Bronchial epithelial cell (primary cell): Measurements from ENCODE around the gene KHDRBS2. TPM values are rescaled to one million over a fixed set of nuclear protein-coding genes. Genes with fewer than 3 reads are reported as not detected.

ENCODE experiments used
- DNase-seq: peaks from one replicate; pipeline ENCODE4 v3.0.0-alpha.2; 2010; ENCODE audit warnings: low read depth
- FAIRE-seq: peaks from 2 replicates; lab custom pipeline; 2011; peaks lifted over from hg19 to GRCh38; lab: Jason Lieb, UNC
- H3K27me3 ChIP-seq: 2 replicates; pipeline ENCODE4 v1.5.1; 2011; ENCODE audit warnings: low read length; ENCODE audit not compliant: control insufficient read depth, insufficient read depth
- H3K36me3 ChIP-seq: 2 replicates; pipeline ENCODE4 v1.5.1; 2011; ENCODE audit warnings: low read length; ENCODE audit not compliant: control insufficient read depth, insufficient read depth
- H3K4me3 ChIP-seq: 2 replicates; pipeline ENCODE4 v1.5.1; 2011; ENCODE audit warnings: mild to moderate bottlenecking, low read depth, low read length, control low read depth
- CTCF ChIP-seq: IDR thresholded peaks from 2 replicates; pipeline ENCODE4 v1.5.1; 2011; ENCODE audit warnings: mild to moderate bottlenecking, moderate library complexity, low read length, control low read depth, inconsistent platforms; ENCODE audit not compliant: insufficient read depth, severe bottlenecking
- total RNA-seq: library from RNA; depleted of rRNA; stranded (reverse); fragments of >200 nt; gene quantifications from 2 replicates; pipeline ENCODE4 v1.2.1, GENCODE V29; 2014

Gene KHDRBS2
- total RNA-seq, 1 donor from 2014 or later: not detected

- DNase-seq: no peak
- no peak for FAIRE-seq
- Histone ChIP-seq H3K27me3 (no peaks in the 10 kb centered on the region), H3K36me3 (no peaks in the 10 kb centered on the region), H3K4me3 (no peak overlapping the region)
- no peak for TF ChIP-seq CTCF
Observed at GRCh38 chr6:62146954-62147853, 138.8 kb downstream of the KHDRBS2 start.

- H3K27me3 ChIP-seq: no peaks in the 10 kb centered on the region
- FAIRE-seq (no peak), DNase-seq (no peak)
- no peak for TF ChIP-seq CTCF
- no peaks in the 10 kb centered on the region for H3K36me3 ChIP-seq
- no peak overlapping the region for H3K4me3 ChIP-seq
Observed at GRCh38 chr6:62129127-62129526, 156.9 kb downstream of the KHDRBS2 start.

GRCh38 chr6:62119401-62119800, 166.6 kb downstream of the KHDRBS2 start:
- Histone ChIP-seq H3K36me3 (no peaks in the 10 kb centered on the region), H3K27me3 (no peaks in the 10 kb centered on the region), H3K4me3 (no peak overlapping the region)
- TF ChIP-seq CTCF: no peak
- DNase-seq: no peak
- FAIRE-seq: no peak

DNA sequence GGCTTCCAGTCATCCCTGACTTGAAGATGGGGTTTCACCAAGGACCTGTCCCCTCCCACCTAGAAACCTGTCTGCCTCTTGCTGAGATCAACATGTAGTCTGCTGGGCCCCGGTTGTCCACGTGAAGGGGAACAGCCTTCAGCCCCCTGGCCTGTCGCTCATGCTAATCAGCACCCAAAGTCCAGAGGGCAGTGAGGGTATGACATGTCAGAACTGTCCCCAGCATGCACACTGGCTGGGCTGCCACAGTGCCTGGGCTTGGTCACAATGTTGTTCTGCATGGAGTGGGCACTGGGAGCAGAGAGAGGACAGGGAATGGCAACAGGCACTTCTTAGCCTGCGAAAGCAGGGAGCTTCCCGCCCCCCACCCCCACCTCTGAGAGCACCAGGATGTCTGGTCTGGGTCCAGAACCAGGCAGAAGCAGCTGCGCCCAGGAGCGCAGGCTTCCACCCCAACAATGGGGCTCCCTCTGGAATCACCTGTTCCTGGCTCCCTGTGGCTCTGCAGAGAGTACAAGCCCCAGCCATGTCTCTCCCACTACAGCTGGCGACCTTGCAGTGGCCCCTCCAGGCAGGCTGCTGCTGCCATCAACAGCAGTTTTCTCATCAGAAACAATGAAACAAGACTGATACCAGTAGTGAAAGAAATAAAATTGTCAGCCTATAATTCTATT, 182.7 kb downstream of the KHDRBS2 start:
- no peak overlapping the region for H3K4me3 ChIP-seq
- no peaks in the 10 kb centered on the region for H3K36me3 ChIP-seq
- no peak for DNase-seq
- TF ChIP-seq CTCF: no peak
- FAIRE-seq: no peak
- H3K27me3 ChIP-seq: no peaks in the 10 kb centered on the region

DNA sequence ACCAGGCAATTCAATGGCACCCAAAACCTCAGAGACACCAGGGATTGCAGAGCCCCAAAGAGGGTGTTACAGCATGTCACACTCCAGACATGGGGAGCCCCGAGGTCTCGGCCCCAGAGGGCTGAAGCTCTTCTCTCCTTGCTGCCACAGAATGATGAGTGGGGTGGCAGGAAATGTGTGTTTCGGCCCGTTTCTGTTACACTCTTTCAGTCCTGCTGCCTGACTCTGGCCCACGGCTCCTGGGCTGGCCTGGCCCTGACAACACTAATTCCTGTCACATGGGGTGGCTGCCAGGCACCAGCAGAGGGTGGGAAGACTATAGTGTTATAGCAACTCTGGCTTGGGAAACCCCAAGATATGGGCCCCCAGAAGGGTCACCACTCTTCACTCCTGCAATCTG, 183.6 kb downstream of the KHDRBS2 start:
- Histone ChIP-seq H3K4me3 (no peak overlapping the region), H3K27me3 (no peaks in the 10 kb centered on the region), H3K36me3 (no peaks in the 10 kb centered on the region)
- DNase-seq (no peak), FAIRE-seq (no peak)
- TF ChIP-seq CTCF: no peak
